ENCODE results near the gene PPP1R9A.

PPP1R9A gene

GRCh38 chr7:94912085-94912484 is 4.7 kb downstream of the PPP1R9A start:
- H3K36me3 ChIP-seq, result no peaks in the 10 kb centered on the region
- H3K4me3 ChIP-seq, result no peak overlapping the region
- no peak overlapping the region for H3K27ac ChIP-seq
- TF ChIP-seq, protein P1, sequence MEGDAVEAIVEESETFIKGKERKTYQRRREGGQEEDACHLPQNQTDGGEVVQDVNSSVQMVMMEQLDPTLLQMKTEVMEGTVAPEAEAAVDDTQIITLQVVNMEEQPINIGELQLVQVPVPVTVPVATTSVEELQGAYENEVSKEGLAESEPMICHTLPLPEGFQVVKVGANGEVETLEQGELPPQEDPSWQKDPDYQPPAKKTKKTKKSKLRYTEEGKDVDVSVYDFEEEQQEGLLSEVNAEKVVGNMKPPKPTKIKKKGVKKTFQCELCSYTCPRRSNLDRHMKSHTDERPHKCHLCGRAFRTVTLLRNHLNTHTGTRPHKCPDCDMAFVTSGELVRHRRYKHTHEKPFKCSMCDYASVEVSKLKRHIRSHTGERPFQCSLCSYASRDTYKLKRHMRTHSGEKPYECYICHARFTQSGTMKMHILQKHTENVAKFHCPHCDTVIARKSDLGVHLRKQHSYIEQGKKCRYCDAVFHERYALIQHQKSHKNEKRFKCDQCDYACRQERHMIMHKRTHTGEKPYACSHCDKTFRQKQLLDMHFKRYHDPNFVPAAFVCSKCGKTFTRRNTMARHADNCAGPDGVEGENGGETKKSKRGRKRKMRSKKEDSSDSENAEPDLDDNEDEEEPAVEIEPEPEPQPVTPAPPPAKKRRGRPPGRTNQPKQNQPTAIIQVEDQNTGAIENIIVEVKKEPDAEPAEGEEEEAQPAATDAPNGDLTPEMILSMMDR (IDR thresholded peaks at IDR 0.05), result no peak
- peaks cover 0 to 19% (median 7%) of the 10 kb centered on the region in 4 donors for H3K4me1 ChIP-seq
- intact Hi-C loops (cut with DNase I; ENCODE audit: low total_unique reads), result no loop called here
- no peak for DNase-seq
- no peaks in the 10 kb centered on the region for H3K27me3 ChIP-seq
- H3K9me3 ChIP-seq, result no peaks in the 10 kb centered on the region

DNA sequence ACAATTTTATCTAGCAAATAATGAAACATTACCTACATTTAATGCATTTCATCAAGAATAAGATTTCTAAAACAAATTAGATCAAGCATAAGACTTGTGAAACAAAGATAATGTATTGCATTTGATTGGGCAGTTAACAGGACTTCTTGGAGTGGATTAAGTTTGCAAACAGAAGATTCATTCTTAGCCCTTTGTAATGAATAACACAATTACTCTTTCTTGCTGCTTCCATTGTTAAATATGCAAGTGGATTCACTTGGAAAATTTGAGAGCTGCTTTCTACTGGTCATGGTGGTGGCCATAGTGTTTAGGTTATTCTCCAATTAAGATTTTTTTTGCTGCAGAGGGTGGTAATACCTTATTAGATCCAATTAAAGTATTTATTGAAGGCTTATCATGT is 6.0 kb downstream of the PPP1R9A start:
- no peak for DNase-seq

GRCh38 chr7:94921911-94922310 is 14.5 kb downstream of the PPP1R9A start:
- Histone ChIP-seq H3K4me1 (no peaks in the 10 kb centered on the region), H3K36me3 (no peaks in the 10 kb centered on the region), H3K4me3 (no peak overlapping the region), H3K9me3 (no peaks in the 10 kb centered on the region), H3K27ac (no peak overlapping the region), H3K27me3 (no peaks in the 10 kb centered on the region)
- intact Hi-C loops (cut with DNase I; ENCODE audit: low total_unique reads), result no loop called here
- DNase-seq, result no peak
- TF ChIP-seq, protein P1 (IDR thresholded peaks at IDR 0.05), result no peak

More for the DNA sequence above, 6.0 kb downstream of the PPP1R9A start:
- no peaks in the 10 kb centered on the region for H3K9me3 ChIP-seq
- no peaks in the 10 kb centered on the region for H3K27me3 ChIP-seq
- H3K36me3 ChIP-seq, result no peaks in the 10 kb centered on the region
- H3K4me1 ChIP-seq, result peaks cover 0 to 14% (median 3%) of the 10 kb centered on the region in 4 donors
- intact Hi-C loops (cut with DNase I; ENCODE audit: low total_unique reads), result no loop called here
- no peak overlapping the region for H3K27ac ChIP-seq
- TF ChIP-seq, protein P1 (IDR thresholded peaks at IDR 0.05), result no peak
- no peak overlapping the region for H3K4me3 ChIP-seq

DNA sequence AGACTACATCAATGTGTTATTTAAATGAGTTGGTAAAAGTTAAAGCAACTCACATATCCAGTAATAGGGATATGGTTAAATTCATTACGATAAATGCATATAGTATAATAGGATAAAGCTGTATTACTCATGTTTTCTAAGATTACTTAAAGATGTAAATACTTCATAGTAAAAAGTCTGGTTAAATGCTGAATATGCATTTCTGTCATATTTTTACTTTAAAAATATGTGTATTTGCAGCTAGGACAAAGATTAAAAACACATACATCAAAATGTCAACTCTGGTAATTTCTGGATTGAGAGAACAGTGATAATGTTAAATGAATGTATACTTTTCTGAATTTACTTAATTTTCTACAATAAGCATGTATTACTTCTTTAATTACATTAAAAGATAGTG is 15.1 kb downstream of the PPP1R9A start:
- intact Hi-C loops (cut with DNase I; ENCODE audit: low total_unique reads), result no loop called here
- TF ChIP-seq, protein P1 (IDR thresholded peaks at IDR 0.05), result no peak
- no peaks in the 10 kb centered on the region for H3K36me3 ChIP-seq
- no peak for DNase-seq
- H3K27me3 ChIP-seq, result no peaks in the 10 kb centered on the region
- no peak overlapping the region for H3K27ac ChIP-seq
- no peaks in the 10 kb centered on the region for H3K4me1 ChIP-seq
- H3K4me3 ChIP-seq, result no peak overlapping the region
- H3K9me3 ChIP-seq, result no peaks in the 10 kb centered on the region

GRCh38 chr7:94923412-94923811 is 16.0 kb downstream of the PPP1R9A start:
- H3K9me3 ChIP-seq, result no peaks in the 10 kb centered on the region
- H3K4me1 ChIP-seq, result no peaks in the 10 kb centered on the region
- no peak overlapping the region for H3K4me3 ChIP-seq
- no peaks in the 10 kb centered on the region for H3K36me3 ChIP-seq
- TF ChIP-seq, protein P1 (IDR thresholded peaks at IDR 0.05), result no peak
- no peak overlapping the region for H3K27ac ChIP-seq
- no peak for DNase-seq
- intact Hi-C loops (cut with DNase I; ENCODE audit: low total_unique reads), result no loop called here
- H3K27me3 ChIP-seq, result no peaks in the 10 kb centered on the region

GRCh38 chr7:94928168-94928707 is 20.8 kb downstream of the PPP1R9A start:
- Histone ChIP-seq H3K36me3 (no peaks in the 10 kb centered on the region), H3K27me3 (no peaks in the 10 kb centered on the region), H3K9me3 (no peaks in the 10 kb centered on the region), H3K4me3 (no peak overlapping the region), H3K27ac (no peak overlapping the region), H3K4me1 (no peaks in the 10 kb centered on the region)
- intact Hi-C loops (cut with DNase I; ENCODE audit: low total_unique reads), result no loop called here
- no peak for DNase-seq
- TF ChIP-seq, protein P1 (IDR thresholded peaks at IDR 0.05), result no peak
